ENCODE measurements around the gene PLSCR4.

DNA sequence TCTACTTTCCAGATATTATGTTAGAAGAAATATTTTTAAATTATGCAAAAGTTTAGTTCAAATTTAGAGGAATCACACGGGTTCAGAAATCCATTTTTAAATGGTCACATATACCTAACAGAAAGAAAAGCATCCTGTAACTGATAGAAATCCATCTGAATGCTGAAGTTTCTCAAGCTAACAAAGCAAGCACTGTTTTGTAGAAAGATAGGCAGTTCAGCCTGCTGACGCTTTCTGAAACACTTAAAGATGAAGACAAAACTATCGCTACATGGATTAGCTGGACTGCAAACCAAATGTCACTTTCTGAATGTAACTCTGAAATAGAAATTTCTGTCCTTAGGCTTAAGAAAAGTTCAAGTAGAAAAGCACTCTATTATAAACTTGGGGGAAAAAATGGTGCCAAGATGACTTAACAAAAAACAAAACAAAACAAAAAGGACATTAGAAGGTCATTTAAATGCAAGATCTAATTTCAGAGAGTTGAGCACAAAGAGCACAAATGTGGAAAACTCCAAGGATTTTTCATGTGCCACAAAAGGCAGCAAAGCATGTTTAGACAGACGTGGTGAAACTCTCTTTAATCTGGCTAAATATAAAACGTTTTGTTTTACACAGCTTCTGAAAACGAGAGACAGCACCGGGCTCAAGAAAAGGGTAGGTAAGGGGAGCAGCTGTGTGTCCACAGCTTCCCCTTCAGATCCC is 91.1 kb downstream of the PLSCR4 start:
- TF ChIP-seq, protein P1, sequence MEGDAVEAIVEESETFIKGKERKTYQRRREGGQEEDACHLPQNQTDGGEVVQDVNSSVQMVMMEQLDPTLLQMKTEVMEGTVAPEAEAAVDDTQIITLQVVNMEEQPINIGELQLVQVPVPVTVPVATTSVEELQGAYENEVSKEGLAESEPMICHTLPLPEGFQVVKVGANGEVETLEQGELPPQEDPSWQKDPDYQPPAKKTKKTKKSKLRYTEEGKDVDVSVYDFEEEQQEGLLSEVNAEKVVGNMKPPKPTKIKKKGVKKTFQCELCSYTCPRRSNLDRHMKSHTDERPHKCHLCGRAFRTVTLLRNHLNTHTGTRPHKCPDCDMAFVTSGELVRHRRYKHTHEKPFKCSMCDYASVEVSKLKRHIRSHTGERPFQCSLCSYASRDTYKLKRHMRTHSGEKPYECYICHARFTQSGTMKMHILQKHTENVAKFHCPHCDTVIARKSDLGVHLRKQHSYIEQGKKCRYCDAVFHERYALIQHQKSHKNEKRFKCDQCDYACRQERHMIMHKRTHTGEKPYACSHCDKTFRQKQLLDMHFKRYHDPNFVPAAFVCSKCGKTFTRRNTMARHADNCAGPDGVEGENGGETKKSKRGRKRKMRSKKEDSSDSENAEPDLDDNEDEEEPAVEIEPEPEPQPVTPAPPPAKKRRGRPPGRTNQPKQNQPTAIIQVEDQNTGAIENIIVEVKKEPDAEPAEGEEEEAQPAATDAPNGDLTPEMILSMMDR (conservative IDR thresholded peaks at IDR 0.05; ENCODE audit: low read length), result no peak
- no peak for TF ChIP-seq EZH2phosphoT487 (IDR thresholded peaks at IDR 0.05; ENCODE audit: borderline replicate concordance, low read depth, low read length)

Measured in OCI-LY7 (cell line).